ENCODE measurements around the gene IL34. TPM values are rescaled to one million over a fixed set of nuclear protein-coding genes. Genes with fewer than 3 reads are reported as not detected.
A peak's percentile ranks its signal among the peaks of the same experiment; 100 is the strongest.

IL34 gene
- total and polyA plus RNA-seq, 5 donors, result 0.74 to 2.1 (median 1.9) TPM

GRCh38 chr16:70706948-70707465 is 60.6 kb downstream of the IL34 start:
- peak in 1 of 3 donors; percentile 52 for DNase-seq
- Histone ChIP-seq H3K4me1 (ENCODE audit: control insufficient read depth, insufficient read depth, low read length) (peaks cover 11% of the 10 kb centered on the region), H3K9me3 (ENCODE audit: control insufficient read depth, low read length) (no peaks in the 10 kb centered on the region), H3K27ac (ENCODE audit: low read length) (no peak overlapping the region), H3K4me3 (ENCODE audit: low read length) (no peak overlapping the region), H3K27me3 (ENCODE audit: control insufficient read depth, insufficient read depth) (no peaks in the 10 kb centered on the region)
- intact Hi-C loops (cut with DNase I), result no loop called here
- 39% methylated on average over 7 of the region's 7 CpGs for WGBS
- ATAC-seq, result peak in 1 of 2 donors; percentile 13

GRCh38 chr16:70708366-70709246 is 62.2 kb downstream of the IL34 start:
- Histone ChIP-seq H3K4me1 (ENCODE audit: control insufficient read depth, insufficient read depth, low read length) (peaks cover 8% of the 10 kb centered on the region), H3K4me3 (ENCODE audit: low read length) (no peak overlapping the region), H3K27ac (ENCODE audit: low read length) (no peak overlapping the region), H3K9me3 (ENCODE audit: control insufficient read depth, low read length) (no peaks in the 10 kb centered on the region), H3K27me3 (ENCODE audit: control insufficient read depth, insufficient read depth) (no peaks in the 10 kb centered on the region)
- ATAC-seq, result no peak
- WGBS, result 80% methylated on average over 20 of the region's 20 CpGs
- intact Hi-C loops (cut with DNase I), result no loop called here
- peak in 1 of 3 donors; percentile 49 for DNase-seq

GRCh38 chr16:70709457-70709856 is 63.1 kb downstream of the IL34 start:
- WGBS, result 93% methylated on average over 5 of the region's 5 CpGs
- H3K27ac ChIP-seq (ENCODE audit: low read length), result no peak overlapping the region
- H3K4me3 ChIP-seq (ENCODE audit: low read length), result no peak overlapping the region
- peaks cover 3% of the 10 kb centered on the region for H3K4me1 ChIP-seq (ENCODE audit: control insufficient read depth, insufficient read depth, low read length)
- intact Hi-C loops (cut with DNase I), result no loop called here
- H3K27me3 ChIP-seq (ENCODE audit: control insufficient read depth, insufficient read depth), result no peaks in the 10 kb centered on the region
- peak in 1 of 3 donors; percentile 19 for DNase-seq
- H3K9me3 ChIP-seq (ENCODE audit: control insufficient read depth, low read length), result no peaks in the 10 kb centered on the region
- no peak for ATAC-seq

- no peaks in the 10 kb centered on the region for H3K9me3 ChIP-seq (ENCODE audit: control insufficient read depth, low read length)
- intact Hi-C loops (cut with DNase I), result no loop called here
- no peak overlapping the region for H3K27ac ChIP-seq (ENCODE audit: low read length)
- DNase-seq, result peak in 1 of 3 donors; percentile 48
- H3K27me3 ChIP-seq (ENCODE audit: control insufficient read depth, insufficient read depth), result no peaks in the 10 kb centered on the region
- ATAC-seq, result no peak
- H3K4me3 ChIP-seq (ENCODE audit: low read length), result no peak overlapping the region
- peaks cover 3% of the 10 kb centered on the region for H3K4me1 ChIP-seq (ENCODE audit: control insufficient read depth, insufficient read depth, low read length)
- 66% methylated on average over 7 of the region's 7 CpGs for WGBS
Observed at GRCh38 chr16:70709942-70710341, 63.6 kb downstream of the IL34 start.

Other genes starting within 250 kb of the IL34 start
- gene ST3GAL2, start 207.5 kb upstream of the IL34 start, total RNA-seq, result 10 to 100 TPM; 15.4 to 21.3 (median 19.9) TPM
- gene ST3GAL2, start 207.5 kb upstream of the IL34 start, polyA plus RNA-seq, result 13.3 TPM
- gene FCSK, start 192.0 kb upstream of the IL34 start, total RNA-seq, result 10 to 100 TPM; 10.4 to 12.3 (median 11.7) TPM
- 8.3 TPM for gene FCSK, start 192.0 kb upstream of the IL34 start, polyA plus RNA-seq
- 10 to 100 TPM; 30.7 to 40.8 (median 37.3) TPM for gene COG4, start 123.0 kb upstream of the IL34 start, total RNA-seq
- gene COG4, start 123.0 kb upstream of the IL34 start, polyA plus RNA-seq, result 29.2 TPM
- 100 to 1,000 TPM; 138 to 154 (median 144) TPM for gene SF3B3, start 122.7 kb upstream of the IL34 start, total RNA-seq
- gene SF3B3, start 122.7 kb upstream of the IL34 start, polyA plus RNA-seq, result 67.5 TPM
- 10 to 100 TPM; 60.4 to 71.2 (median 67.7) TPM for gene MTSS2, start 39.5 kb downstream of the IL34 start, total RNA-seq
- 47.5 TPM for gene MTSS2, start 39.5 kb downstream of the IL34 start, polyA plus RNA-seq
- 10 to 100 TPM; 18.2 to 24.2 (median 23.0) TPM for gene VAC14, start 154.6 kb downstream of the IL34 start, total RNA-seq
- gene VAC14, start 154.6 kb downstream of the IL34 start, polyA plus RNA-seq, result 27.4 TPM

Measured in right cardiac atrium (tissue), 5 donors.